C1 segment of cervical spinal cord (tissue), 14 donors: ENCODE measurements around the gene CACNA1B.
"Not testable (repeated sequence)": the region's sequence is repeated elsewhere in the genome, so short reads cannot be mapped to it uniquely, and the experiment has no call there.

Experiments used
- DNase-seq, 14 donors: peaks; one replicate each; lab custom pipeline; 2025; lab: John Stamatoyannopoulos, UW

The CACNA1B gene

GRCh38 chr9:138134581-138134980, 257.0 kb downstream of the CACNA1B start:
- not testable (repeated sequence) for DNase-seq

DNA sequence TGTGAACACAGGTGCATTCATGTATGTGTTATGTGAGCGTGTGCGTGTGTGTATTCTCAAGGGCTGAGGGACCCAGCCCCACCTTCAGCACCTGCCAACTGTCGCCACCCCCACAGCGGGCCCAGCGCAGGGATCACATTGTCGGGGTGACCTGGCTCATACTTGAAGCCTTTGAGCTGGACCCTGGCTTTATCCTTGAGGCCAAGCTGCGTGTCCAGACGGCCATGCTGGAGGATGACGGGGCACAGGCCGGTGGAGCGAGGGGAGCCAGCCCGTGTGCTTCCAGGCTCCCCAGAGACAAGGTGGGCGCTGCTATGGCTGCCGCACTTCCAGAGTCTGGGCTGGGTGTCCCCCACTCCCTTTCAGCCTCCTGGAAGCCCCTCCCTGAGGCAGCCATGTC, 261.5 kb downstream of the CACNA1B start:
- DNase-seq, result not testable (repeated sequence)

DNA sequence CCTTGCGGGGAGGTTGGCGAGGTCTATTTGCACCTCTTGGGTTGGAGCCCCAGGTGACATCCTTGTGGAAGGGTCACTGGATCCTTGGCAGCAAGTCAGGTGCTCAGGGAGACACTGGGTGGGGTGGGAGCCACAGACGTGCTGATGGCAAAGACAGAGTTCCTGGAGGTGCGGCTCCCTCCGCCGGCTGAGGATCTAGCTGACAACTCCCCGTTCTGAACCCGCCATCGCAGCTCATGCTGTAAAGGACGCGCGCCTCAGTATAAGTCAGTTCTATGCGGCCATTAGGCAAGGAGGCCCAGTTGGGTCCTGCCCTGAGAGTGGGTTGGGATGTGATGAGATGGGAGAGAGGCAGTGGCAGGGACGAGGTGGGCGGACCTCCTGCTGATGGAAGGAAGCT, 263.4 kb downstream of the CACNA1B start:
- DNase-seq, result not testable (repeated sequence)

- DNase-seq, result not testable (repeated sequence)
Observed at GRCh38 chr9:138142528-138143244, 265.1 kb downstream of the CACNA1B start.

DNA sequence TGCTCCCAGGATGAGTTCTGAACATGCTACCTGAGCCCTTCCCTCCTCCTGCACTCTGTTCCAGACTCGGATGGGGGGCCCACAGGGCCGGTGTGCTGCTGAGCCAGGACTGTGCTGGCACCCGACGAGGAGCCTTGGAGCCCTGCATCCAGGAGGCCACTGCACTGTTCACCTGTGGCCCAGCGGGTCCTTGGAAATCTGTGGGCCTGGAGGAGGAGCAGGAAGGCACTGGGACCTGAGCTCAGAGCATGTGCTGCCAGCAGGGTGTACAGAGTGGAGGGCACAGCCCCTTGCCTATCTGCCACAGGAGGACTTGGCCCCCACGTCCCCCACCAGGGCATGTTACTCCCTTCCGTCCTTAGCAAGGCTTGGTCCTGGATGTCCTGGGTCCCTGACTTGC, 265.9 kb downstream of the CACNA1B start:
- DNase-seq, result not testable (repeated sequence)

DNA sequence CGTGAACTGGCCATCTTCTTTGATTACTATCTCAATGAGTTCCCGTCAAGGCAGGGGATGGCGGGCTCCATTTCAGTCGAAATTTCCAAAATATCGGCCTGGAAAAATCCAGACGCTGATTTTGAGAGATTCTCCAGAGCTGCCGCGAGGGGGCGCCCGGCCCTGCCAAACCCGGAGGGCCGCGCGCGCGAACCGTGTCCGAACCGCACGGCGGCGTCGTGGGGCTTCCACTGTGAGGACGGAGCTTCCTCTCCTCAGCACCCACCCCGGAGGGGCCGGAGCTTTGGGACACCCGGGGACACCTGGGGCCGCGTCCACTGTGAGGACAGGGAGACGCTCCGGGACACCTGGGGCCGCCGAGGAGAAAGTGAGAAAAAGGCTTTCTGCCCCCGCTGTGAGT, 270.0 kb downstream of the CACNA1B start:
- DNase-seq, result peak in 3 of 14 donors; percentile 4 to 54 (median 7)

DNA sequence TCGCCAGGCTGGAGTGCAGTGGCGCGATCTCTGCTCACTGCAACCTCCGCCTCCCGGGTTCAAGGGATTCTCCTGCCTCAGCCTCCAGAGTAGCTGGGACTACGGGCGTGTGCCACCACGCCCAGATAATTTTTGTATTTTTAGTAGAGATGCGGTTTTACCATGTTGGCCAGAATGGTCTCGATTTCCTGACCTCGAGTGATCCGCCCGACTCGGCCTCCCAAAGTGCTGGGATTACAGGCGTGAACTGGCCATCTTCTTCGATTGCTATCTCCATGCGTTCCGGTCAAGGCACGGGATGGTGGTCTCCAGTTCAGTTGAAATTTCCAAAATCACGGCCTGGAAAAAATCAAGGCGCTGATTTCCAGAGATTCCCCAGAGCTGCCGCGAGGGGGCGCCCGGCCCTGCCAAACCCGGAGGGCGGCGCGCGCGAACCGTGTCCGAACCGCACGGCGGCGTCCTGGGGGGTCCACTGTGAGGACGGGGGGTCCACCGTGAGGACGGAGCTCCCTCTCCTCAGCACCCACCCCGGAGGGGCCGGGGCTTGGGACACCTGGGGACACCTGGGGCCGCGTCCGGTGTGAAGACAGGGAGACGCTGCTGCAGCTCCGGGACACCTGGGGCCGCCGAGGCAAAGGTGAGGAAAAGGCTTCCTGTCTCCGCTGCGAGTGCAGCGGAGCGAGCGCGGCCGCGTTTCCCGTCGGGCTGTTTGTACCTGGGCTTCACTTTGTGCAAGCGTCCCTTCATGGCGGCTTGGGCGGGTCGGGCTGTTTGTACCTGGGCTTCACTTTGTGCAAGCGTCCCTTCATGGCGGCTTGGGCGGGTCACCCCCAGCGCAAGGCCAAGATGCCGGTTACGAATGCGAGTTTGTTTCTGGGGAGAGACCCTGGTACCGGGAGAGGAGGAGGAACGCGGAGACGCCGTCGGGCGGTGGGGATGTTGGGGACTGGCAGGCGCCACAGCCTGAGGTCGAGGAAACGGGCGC, 272.4 kb downstream of the CACNA1B start:
- DNase-seq, result not testable (repeated sequence)

GRCh38 chr9:138155788-138156187, 278.2 kb downstream of the CACNA1B start:
- DNase-seq, result not testable (repeated sequence)

DNA sequence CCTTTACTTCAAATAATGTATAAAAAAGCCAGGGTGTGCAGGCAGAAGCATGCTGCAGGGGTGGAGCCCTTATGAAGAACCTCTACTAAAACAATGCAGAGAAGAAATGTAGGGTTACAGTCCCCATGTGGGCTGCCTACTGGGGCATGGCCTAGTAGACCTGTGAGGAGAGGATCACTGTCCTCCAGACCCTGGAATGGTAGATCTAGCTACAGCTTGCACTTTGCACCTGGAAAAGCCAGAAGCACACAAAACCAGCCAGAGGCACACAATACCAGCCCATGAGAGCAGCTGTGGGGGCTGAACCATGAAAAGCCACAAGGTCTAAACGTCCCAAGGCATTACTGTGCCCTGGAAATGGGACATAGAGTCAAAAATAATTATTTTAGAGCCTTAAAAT, 289.2 kb downstream of the CACNA1B start:
- not testable (repeated sequence) for DNase-seq
